Prostate gland (tissue), 2 donors: Measurements from ENCODE around the gene TBC1D2B.
"Not testable (repeated sequence)": the region's sequence is repeated elsewhere in the genome, so short reads cannot be mapped to it uniquely, and the experiment has no call there.

ENCODE experiments used
- POLR2A ChIP-seq: fragments of 450-650 bp; IDR thresholded peaks from one replicate; pipeline ENCODE4 v1.6.1; 2016; ENCODE audit warnings: antibody characterized with exemption, mild to moderate bottlenecking
- POLR2AphosphoS5 ChIP-seq: sonication (generic); formaldehyde crosslinking; IDR thresholded peaks from one replicate; pipeline ENCODE4 v1.6.1; 2017; ENCODE audit warnings: antibody characterized with exemption
- TF ChIP-seq, protein P1 (sequence below), 4 experiments: fragments of 200-600 bp in 2 of 4; fragments of 450-650 bp in 2 of 4; sonication (generic) in 2 of 4; IDR thresholded peaks; 1 replicate in 3 of 4; 2 replicates in 1 of 4; pipeline ENCODE4 v1.5.1; 2016 to 2019; ENCODE audit warnings: antibody characterized with exemption in 4 of 4, mild to moderate bottlenecking in 2 of 4, moderate library complexity in 2 of 4

DNA sequence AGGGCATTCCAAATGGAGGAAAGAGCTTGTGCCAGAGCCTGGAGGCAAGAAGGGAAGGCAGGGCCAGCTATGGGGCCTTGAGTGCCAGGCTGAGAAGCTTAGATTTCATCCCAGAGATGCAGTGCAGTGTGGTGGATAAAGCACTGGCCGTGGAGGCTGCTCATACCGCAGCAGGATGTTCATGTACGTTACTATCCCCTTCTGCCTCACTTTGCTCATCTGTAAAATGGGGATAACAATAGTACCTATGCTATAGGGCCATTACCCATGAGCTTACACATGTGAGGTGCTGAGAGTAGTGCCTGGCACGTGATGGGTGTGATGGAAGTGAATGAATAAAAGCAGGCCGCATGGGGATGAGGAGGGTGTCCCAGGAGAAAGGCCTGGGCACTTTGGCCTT is 96.8 kb downstream of the TBC1D2B start:
- TF ChIP-seq, protein P1, sequence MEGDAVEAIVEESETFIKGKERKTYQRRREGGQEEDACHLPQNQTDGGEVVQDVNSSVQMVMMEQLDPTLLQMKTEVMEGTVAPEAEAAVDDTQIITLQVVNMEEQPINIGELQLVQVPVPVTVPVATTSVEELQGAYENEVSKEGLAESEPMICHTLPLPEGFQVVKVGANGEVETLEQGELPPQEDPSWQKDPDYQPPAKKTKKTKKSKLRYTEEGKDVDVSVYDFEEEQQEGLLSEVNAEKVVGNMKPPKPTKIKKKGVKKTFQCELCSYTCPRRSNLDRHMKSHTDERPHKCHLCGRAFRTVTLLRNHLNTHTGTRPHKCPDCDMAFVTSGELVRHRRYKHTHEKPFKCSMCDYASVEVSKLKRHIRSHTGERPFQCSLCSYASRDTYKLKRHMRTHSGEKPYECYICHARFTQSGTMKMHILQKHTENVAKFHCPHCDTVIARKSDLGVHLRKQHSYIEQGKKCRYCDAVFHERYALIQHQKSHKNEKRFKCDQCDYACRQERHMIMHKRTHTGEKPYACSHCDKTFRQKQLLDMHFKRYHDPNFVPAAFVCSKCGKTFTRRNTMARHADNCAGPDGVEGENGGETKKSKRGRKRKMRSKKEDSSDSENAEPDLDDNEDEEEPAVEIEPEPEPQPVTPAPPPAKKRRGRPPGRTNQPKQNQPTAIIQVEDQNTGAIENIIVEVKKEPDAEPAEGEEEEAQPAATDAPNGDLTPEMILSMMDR (IDR thresholded peaks at IDR 0.05): not testable (repeated sequence)
- not testable (repeated sequence) for TF ChIP-seq POLR2AphosphoS5, POLR2A
